ENCODE measurements around the gene VPREB3.

- TF ChIP-seq CTCF (conservative IDR thresholded peaks at IDR 0.05) = no peak
- no peak for TF ChIP-seq ZFX (IDR thresholded peaks at IDR 0.05)
Observed at GRCh38 chr22:23775779-23776375, 21.7 kb upstream of the VPREB3 start.
